Spleen (tissue), 11 donors: ENCODE data around the gene FMNL3. TPM values are rescaled to one million over a fixed set of nuclear protein-coding genes. Genes with fewer than 3 reads are reported as not detected.

Source experiments
- DNase-seq: peaks from one replicate; pipeline ENCODE4 v3.0.0-alpha.2; 2020
- H3K27ac ChIP-seq, 8 donors: fragments of 200-600 bp; sonication (generic) in 7 of 8; 1 replicate in 4 of 8; 2 replicates in 4 of 8; pipeline versions ENCODE4 v1.5.0 to v1.8.0; 2016 to 2021; ENCODE audit warnings: inconsistent platforms in 4 of 8, mild to moderate bottlenecking in 4 of 8, moderate library complexity in 1 of 8
- H3K27me3 ChIP-seq, 7 donors: fragments of 200-600 bp; sonication (generic) in 6 of 7; replicated peaks in 1 of 7; 1 replicate in 4 of 7; 2 replicates in 3 of 7; pipeline versions ENCODE4 v1.5.0 to v1.8.0; 2016 to 2021; ENCODE audit warnings: inconsistent platforms in 3 of 7, mild to moderate bottlenecking in 1 of 7
- H3K36me3 ChIP-seq, 6 donors: fragments of 200-600 bp; sonication (generic) in 5 of 6; 1 replicate in 4 of 6; 2 replicates in 2 of 6; pipeline versions ENCODE4 v1.5.0 to v1.8.0; 2016 to 2021; ENCODE audit warnings: inconsistent platforms in 2 of 6
- H3K4me1 ChIP-seq, 6 donors: fragments of 200-600 bp; sonication (generic) in 5 of 6; 1 replicate in 3 of 6; 2 replicates in 3 of 6; pipeline versions ENCODE4 v1.5.0 to v1.8.0; 2016 to 2021; ENCODE audit warnings: inconsistent platforms in 3 of 6
- H3K4me3 ChIP-seq, 8 donors: fragments of 200-600 bp; sonication (generic) in 7 of 8; 1 replicate in 4 of 8; 2 replicates in 4 of 8; pipeline versions ENCODE4 v1.5.0 to v1.8.0; 2016 to 2021; ENCODE audit warnings: inconsistent platforms in 4 of 8, mild to moderate bottlenecking in 4 of 8, moderate library complexity in 2 of 8
- H3K9me3 ChIP-seq, 8 donors: fragments of 200-600 bp; sonication (generic) in 7 of 8; 1 replicate in 4 of 8; 2 replicates in 4 of 8; pipeline versions ENCODE4 v1.5.0 to v1.8.0; 2016 to 2021; ENCODE audit warnings: inconsistent platforms in 4 of 8
- POLR2A ChIP-seq, 3 donors: fragments of 450-650 bp; IDR thresholded peaks; one replicate each; pipeline ENCODE4 v1.5.1; 2017; ENCODE audit warnings: antibody characterized with exemption in 3 of 3, mild to moderate bottlenecking in 1 of 3
- POLR2AphosphoS5 ChIP-seq, 3 donors: sonication (generic); formaldehyde crosslinking; IDR thresholded peaks; one replicate each; pipeline ENCODE4 v1.5.1; 2017; ENCODE audit warnings: antibody characterized with exemption in 3 of 3
- WGBS, 5 donors: extraction: QIAGEN DNeasy Blood & Tissue Kit in 3 of 5; methylation state at CpG; one replicate each; pipeline versions ENCODE4 v1.1.5 to v1.1.7; 2013 to 2018; 5-methylcytosine and 5-hydroxymethylcytosine counted together
- intact Hi-C: fragments of 100-400 bp; cut with DNase I; formaldehyde crosslinking; loops from one replicate; pipeline ENCODE4 v1.15.0; 2023; ENCODE audit warnings: low total_unique reads
- polyA plus RNA-seq, 3 donors: library from polyadenylated mRNA; stranded (reverse); fragments of 200-250 nt; gene quantifications; one replicate each; pipeline ENCODE4 v1.2.1, GENCODE V29; 2013
- total RNA-seq, 7 donors: library from RNA; depleted of rRNA in 3 of 7; stranded (reverse); fragments of >200 nt in 3 of 7; fragmentation: NEBNext Ultra II Directional in 4 of 7; extraction: Animal tissue kit (Norgen Biotek cat#: 25700) in 4 of 7; gene quantifications; one replicate each; pipeline versions ENCODE4 v1.1.0 to v1.2.1, GENCODE V29; 2016 to 2021
- TF ChIP-seq, protein P1 (sequence below), 11 experiments: fragments of 200-600 bp in 7 of 11; fragments of 450-650 bp in 4 of 11; sonication (generic) in 4 of 11; IDR thresholded peaks in 8 of 11; conservative IDR thresholded peaks in 3 of 11; 1 replicate in 7 of 11; 2 replicates in 4 of 11; pipeline versions ENCODE4 v1.4.0 to v1.8.0; 2016 to 2021; ENCODE audit warnings: antibody characterized with exemption in 11 of 11, inconsistent platforms in 4 of 11, mild to moderate bottlenecking in 1 of 11
- donor health status: healthy with polysubstance abuse.
- donor health status: DM: no; HTN: no; CAD: no; lungs with moderate emphysema.
- donor health status: DM: no; HTN: no; CAD: no.
- donor health status: Bipolar disorder and iron deficiency.
- donor health status: healthy.
- donor health status: DM: no; HTN: no; CAD: no.
- donor health status: DM: yes; HTN: yes; CAD: no.

Gene FMNL3
- total and polyA plus RNA-seq, 10 donors: 8.6 to 46.9 (median 27.3) TPM

DNA sequence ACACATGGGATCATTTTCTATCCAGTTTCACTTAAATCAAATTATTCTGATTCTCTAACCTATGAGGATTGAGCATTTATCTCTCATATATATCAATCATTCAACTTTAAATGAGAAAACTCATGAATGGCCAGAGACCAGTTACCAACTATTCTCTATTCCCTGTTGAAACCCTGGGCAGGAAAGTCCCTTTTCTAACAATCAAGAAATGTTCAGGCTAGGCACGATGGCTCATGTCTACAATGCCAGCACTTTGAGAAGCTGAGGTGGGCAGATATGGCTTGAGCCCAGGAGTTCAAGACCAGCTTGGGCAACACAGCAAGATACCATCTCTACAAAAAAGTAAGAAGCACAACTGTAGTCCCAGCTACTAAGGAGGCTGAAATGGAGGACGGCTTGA is 18.0 kb downstream of the FMNL3 start:
- H3K4me3 ChIP-seq: no peak overlapping the region
- 67 to 76% (median 75%) methylated on average over 2 of the region's 2 CpGs for WGBS, 5 donors
- H3K4me1 ChIP-seq: peaks cover 8 to 61% (median 41%) of the 10 kb centered on the region in 6 donors

DNA sequence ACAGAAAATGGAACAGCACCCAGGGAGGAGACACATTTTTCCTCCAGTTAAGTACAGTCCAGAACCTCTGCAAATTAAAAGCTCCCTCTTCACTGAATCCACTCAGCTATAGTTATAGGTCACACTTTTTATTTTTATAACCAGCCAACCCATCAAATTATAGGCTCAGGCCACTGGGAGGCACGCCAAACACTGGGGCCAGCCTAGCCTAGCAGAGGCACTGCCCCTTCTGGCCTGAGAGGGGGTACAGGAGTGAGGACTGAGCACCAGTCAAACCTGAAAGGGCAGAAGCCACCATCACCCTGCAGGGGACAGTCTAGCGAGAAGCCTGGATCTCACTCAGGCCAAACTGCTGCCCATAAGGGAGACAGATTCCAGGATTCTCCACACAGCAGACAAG is 19.3 kb downstream of the FMNL3 start:
- Histone ChIP-seq H3K4me3 (no peak overlapping the region), H3K27me3 (no peaks in the 10 kb centered on the region), H3K9me3 (no peaks in the 10 kb centered on the region), H3K27ac (no peak overlapping the region), H3K4me1 (peaks cover 8 to 73% (median 53%) of the 10 kb centered on the region in 6 donors), H3K36me3 (no peaks in the 10 kb centered on the region)
- no peak for TF ChIP-seq POLR2AphosphoS5 (IDR thresholded peaks at IDR 0.05)
- TF ChIP-seq POLR2A (IDR thresholded peaks at IDR 0.05): no peak
- TF ChIP-seq, protein P1, sequence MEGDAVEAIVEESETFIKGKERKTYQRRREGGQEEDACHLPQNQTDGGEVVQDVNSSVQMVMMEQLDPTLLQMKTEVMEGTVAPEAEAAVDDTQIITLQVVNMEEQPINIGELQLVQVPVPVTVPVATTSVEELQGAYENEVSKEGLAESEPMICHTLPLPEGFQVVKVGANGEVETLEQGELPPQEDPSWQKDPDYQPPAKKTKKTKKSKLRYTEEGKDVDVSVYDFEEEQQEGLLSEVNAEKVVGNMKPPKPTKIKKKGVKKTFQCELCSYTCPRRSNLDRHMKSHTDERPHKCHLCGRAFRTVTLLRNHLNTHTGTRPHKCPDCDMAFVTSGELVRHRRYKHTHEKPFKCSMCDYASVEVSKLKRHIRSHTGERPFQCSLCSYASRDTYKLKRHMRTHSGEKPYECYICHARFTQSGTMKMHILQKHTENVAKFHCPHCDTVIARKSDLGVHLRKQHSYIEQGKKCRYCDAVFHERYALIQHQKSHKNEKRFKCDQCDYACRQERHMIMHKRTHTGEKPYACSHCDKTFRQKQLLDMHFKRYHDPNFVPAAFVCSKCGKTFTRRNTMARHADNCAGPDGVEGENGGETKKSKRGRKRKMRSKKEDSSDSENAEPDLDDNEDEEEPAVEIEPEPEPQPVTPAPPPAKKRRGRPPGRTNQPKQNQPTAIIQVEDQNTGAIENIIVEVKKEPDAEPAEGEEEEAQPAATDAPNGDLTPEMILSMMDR (IDR thresholded peaks at IDR 0.05 in 8 of 11, conservative IDR thresholded peaks at IDR 0.05 in 3 of 11): no peak
- 85 to 98% (median 92%) methylated on average over 2 of the region's 2 CpGs for WGBS, 5 donors
- intact Hi-C loops: no loop called here
- DNase-seq: no peak

More for the DNA sequence above, 18.0 kb downstream of the FMNL3 start:
- intact Hi-C loops: no loop called here
- H3K36me3 ChIP-seq: no peaks in the 10 kb centered on the region
- no peaks in the 10 kb centered on the region for H3K9me3 ChIP-seq
- no peak for DNase-seq
- H3K27ac ChIP-seq: no peak overlapping the region
- H3K27me3 ChIP-seq: no peaks in the 10 kb centered on the region
- no peak for TF ChIP-seq POLR2A (IDR thresholded peaks at IDR 0.05)
- TF ChIP-seq POLR2AphosphoS5 (IDR thresholded peaks at IDR 0.05): no peak
- TF ChIP-seq, protein P1 (IDR thresholded peaks at IDR 0.05 in 8 of 11, conservative IDR thresholded peaks at IDR 0.05 in 3 of 11): no peak

DNA sequence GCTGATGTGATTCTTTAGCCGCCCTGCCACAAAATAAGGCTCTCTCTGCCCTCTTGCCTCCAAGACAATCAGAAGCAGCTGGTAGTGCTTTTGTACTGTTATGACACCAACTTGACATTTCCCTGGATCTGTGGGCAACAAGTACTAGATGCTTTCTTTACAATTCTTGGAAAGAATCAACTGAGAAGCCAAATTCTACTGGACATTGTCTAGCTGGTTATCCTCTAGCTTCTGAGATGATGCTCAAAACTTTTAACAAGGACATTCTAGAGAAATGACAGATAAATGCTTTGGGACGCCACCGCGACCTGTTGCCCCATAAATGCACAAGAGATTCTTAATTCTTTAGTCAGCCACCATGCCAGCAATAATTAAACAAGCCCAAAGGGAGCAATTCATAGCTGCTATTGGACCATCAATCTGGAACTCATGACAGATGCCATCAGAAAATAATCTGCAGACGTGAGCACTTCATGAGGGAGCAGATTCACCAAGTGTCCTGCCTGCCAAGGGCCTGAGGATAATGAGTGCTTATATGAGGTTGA is 22.8 kb downstream of the FMNL3 start:
- Histone ChIP-seq H3K27me3 (no peaks in the 10 kb centered on the region), H3K9me3 (no peaks in the 10 kb centered on the region), H3K27ac (no peak overlapping the region), H3K4me1 (peaks cover 0 to 73% (median 34%) of the 10 kb centered on the region in 6 donors), H3K4me3 (no peak overlapping the region), H3K36me3 (no peaks in the 10 kb centered on the region)
- DNase-seq: no peak
- 85 to 93% (median 91%) methylated on average over 5 of the region's 5 CpGs for WGBS, 5 donors
- intact Hi-C loops: no loop called here
- TF ChIP-seq, protein P1 (IDR thresholded peaks at IDR 0.05 in 8 of 11, conservative IDR thresholded peaks at IDR 0.05 in 3 of 11): no peak
- TF ChIP-seq POLR2A (IDR thresholded peaks at IDR 0.05) (no peak), POLR2AphosphoS5 (IDR thresholded peaks at IDR 0.05) (no peak)

DNA sequence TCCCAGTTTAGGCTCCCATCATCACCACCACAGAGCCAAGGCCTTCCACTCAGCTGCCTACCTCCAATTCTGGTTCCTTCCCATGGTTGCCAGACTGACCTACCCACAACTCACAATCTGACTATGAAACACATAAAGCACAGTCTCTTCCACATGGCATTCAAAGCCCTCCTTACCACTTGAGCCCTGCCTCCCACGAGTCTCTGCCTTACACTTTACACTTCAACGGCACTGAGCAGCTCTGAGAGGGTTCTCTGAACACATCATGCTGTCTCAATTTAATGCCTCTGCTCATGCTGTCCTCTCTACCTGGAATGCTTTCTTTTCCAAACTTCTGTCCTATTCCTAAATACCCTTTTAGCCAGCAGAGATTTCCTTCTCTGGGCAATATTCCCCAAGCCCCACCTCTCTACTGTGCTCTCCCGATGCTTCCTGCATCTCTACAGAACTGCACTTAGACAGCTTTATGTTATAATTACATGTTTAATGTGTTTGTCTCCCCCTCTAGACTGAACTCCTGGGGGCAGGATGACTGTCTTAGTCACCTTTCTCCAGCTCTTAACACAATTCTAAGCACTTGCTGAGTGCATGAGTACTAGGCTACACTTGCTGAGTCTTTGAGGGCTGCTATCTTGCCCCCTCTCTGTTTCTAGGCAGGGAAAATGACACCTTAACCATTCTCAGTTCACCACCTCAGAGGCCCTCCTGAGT is 23.5 kb downstream of the FMNL3 start:
- intact Hi-C loops: no loop called here

More for the DNA sequence above, 23.5 kb downstream of the FMNL3 start:
- peaks cover 0 to 66% (median 28%) of the 10 kb centered on the region in 6 donors for H3K4me1 ChIP-seq
- 54 to 74% (median 68%) methylated on average over 3 of the region's 3 CpGs for whole genome bisulfite sequencing, 5 donors
- no peaks in the 10 kb centered on the region for H3K36me3 ChIP-seq
- H3K27ac ChIP-seq: no peak overlapping the region
- DNase-seq: no peak
- no peaks in the 10 kb centered on the region for H3K27me3 ChIP-seq
- TF ChIP-seq, protein P1 (IDR thresholded peaks at IDR 0.05 in 8 of 11, conservative IDR thresholded peaks at IDR 0.05 in 3 of 11): no peak
- TF ChIP-seq POLR2AphosphoS5 (IDR thresholded peaks at IDR 0.05) (no peak), POLR2A (IDR thresholded peaks at IDR 0.05) (no peak)
- H3K9me3 ChIP-seq: no peaks in the 10 kb centered on the region
- H3K4me3 ChIP-seq: no peak overlapping the region
